Rectal smooth muscle tissue (tissue), 1 donor: ENCODE data around the gene ACMSD.
"Not testable (repeated sequence)": the region's sequence is repeated elsewhere in the genome, so short reads cannot be mapped to it uniquely, and the experiment has no call there.

Experiments used
- H3K27ac ChIP-seq: one replicate; pipeline ENCODE4 v1.7.0; 2013; ENCODE audit warnings: low read depth, low read length, inconsistent platforms
- H3K27me3 ChIP-seq: one replicate; pipeline ENCODE4 v1.7.0; 2013; ENCODE audit warnings: low read length; ENCODE audit not compliant: control insufficient read depth, insufficient read depth
- H3K36me3 ChIP-seq: one replicate; pipeline ENCODE4 v1.7.0; 2013; ENCODE audit warnings: low read length; ENCODE audit not compliant: control insufficient read depth, insufficient read depth
- H3K4me1 ChIP-seq: one replicate; pipeline ENCODE4 v1.7.0; 2013; ENCODE audit warnings: low read length; ENCODE audit not compliant: control insufficient read depth, insufficient read depth
- H3K4me3 ChIP-seq: one replicate; pipeline ENCODE4 v1.7.0; 2013; ENCODE audit warnings: low read length
- H3K9ac ChIP-seq: one replicate; pipeline ENCODE4 v1.7.0; 2013; ENCODE audit warnings: low read length

The ACMSD gene

DNA sequence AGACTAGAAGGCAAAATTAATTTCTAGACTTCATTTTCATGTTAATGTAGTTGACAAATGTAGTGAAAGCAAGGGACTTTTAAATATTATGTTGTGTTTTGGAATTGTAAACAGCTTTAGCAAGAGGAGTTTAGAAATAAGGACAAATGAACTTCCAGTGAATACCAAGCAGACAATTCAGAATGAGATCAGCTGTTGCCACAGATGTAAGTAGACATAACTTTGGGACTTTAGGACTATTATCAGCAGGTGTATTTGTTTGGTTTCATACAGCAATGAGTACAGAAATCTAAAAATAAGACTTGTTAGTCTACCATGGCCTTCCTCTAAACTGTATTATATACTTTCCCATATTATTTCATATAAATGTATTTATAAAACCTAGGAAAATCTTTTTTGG is 46.0 kb downstream of the ACMSD start:
- Histone ChIP-seq H3K27ac (no peak overlapping the region), H3K9ac (no peak overlapping the region), H3K4me1 (no peaks in the 10 kb centered on the region), H3K4me3 (no peak overlapping the region), H3K27me3 (no peaks in the 10 kb centered on the region), H3K36me3 (no peaks in the 10 kb centered on the region)

DNA sequence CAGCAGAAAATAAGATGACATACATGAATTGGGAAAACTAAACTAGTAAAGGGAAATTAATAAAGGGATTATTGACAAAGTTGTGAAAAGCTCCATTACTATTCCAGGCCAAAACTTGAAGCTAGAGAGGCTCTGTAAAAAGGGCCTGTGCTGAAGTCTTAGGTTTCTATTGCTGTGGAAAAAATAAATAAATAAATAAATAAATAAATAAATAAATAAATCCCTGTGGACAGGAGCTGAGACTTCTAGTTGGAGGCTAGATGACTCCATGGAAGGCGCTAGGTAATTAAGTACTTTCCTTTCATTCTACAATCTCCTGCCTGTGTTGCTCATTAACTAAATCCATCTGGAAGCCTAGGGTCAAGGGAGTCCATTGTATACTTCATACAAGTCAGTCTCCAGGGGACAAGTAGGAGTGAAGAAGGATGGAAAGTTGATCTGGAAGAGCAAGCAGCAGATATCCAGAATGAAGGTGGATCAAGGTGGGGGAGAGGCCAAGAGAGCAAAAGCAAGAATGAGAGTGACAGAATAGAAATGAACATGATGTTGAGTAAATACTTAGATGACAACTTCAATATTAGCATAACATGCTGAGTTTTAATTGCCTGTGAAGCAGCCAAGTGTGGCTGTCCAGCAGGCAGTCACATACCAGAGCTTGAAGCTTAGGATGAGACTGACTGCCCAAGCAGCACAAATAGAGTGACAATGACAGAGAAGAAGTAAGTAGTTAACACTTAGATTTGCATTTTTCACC is 54.0 kb downstream of the ACMSD start:
- no peaks in the 10 kb centered on the region for H3K36me3 ChIP-seq
- H3K4me3 ChIP-seq: no peak overlapping the region
- no peaks in the 10 kb centered on the region for H3K27me3 ChIP-seq
- no peak overlapping the region for H3K27ac ChIP-seq
- H3K4me1 ChIP-seq: no peaks in the 10 kb centered on the region
- no peak overlapping the region for H3K9ac ChIP-seq

- Histone ChIP-seq H3K4me3 (no peak overlapping the region), H3K27ac (no peak overlapping the region), H3K27me3 (no peaks in the 10 kb centered on the region), H3K9ac (no peak overlapping the region), H3K4me1 (no peaks in the 10 kb centered on the region), H3K36me3 (no peaks in the 10 kb centered on the region)
Measured at GRCh38 chr2:134897932-134898331, 59.5 kb downstream of the ACMSD start.

DNA sequence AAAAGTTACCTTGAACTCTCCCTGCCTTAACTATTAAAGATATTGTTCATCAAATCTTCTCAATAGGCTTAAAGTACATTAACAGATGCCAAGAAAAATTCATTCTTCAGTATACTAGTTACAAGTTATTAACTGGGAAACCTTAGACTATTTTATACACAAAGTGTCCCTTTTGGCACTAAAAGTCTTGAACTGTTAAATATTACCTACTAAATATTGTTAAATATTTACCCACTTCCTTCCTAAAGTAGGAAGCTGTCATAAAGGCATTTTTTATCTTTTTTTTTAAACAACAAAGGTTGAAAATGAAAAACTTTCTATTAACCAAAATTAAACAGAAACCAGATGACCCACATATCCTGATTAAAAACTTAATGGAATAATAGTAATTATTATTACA is 60.8 kb downstream of the ACMSD start:
- Histone ChIP-seq H3K27me3 (no peaks in the 10 kb centered on the region), H3K4me3 (no peak overlapping the region), H3K36me3 (no peaks in the 10 kb centered on the region), H3K9ac (no peak overlapping the region), H3K27ac (no peak overlapping the region), H3K4me1 (no peaks in the 10 kb centered on the region)

DNA sequence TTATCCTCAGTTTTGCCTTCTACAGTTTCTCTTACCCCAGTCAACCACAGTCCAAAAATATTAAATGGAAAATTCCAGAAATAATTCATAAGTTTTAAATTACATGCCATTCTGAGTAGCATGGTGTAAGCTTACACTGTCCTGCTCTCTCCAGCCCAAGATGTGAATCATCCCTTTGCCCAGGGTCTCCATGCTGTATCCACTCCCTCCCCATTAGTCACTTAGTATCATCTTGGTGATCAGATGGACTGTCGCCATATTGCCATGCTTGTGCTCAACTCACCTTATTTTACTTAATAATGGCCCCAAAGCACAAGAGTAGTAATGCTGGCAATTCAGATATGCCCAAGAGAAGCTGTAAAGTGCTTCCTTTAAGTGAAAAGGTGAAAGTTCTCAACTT is 61.7 kb downstream of the ACMSD start:
- no peak overlapping the region for H3K4me3 ChIP-seq
- H3K36me3 ChIP-seq: no peaks in the 10 kb centered on the region

GRCh38 chr2:134903701-134904100 is 65.3 kb downstream of the ACMSD start:
- not testable (repeated sequence) for H3K27me3 ChIP-seq, H3K9ac ChIP-seq, H3K4me1 ChIP-seq, H3K36me3 ChIP-seq, H3K4me3 ChIP-seq, H3K27ac ChIP-seq

More for the DNA sequence above, 61.7 kb downstream of the ACMSD start:
- Histone ChIP-seq H3K27me3 (no peaks in the 10 kb centered on the region), H3K9ac (no peak overlapping the region), H3K27ac (no peak overlapping the region), H3K4me1 (no peaks in the 10 kb centered on the region)

DNA sequence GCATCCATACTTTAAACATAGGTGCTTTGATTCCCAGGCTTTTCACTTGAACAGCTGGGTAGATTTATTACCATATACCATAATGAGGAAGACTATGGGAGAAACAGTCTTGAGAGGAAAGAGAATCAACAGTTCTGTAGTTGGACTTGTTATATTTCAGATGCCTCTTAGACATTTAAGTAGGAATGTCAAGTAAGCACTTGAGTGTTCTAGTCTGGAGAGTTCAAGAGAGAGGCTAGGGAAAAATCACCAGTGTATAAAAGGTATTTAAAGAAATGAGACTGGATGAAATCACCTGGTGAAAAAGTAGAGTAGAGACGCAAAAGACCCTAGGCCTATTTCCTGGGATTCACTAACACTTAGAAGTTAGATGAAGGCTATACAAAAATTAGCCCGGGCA is 66.8 kb downstream of the ACMSD start:
- no peaks in the 10 kb centered on the region for H3K36me3 ChIP-seq
- H3K4me1 ChIP-seq: no peaks in the 10 kb centered on the region
- H3K4me3 ChIP-seq: no peak overlapping the region
- H3K9ac ChIP-seq: no peak overlapping the region
- H3K27me3 ChIP-seq: no peaks in the 10 kb centered on the region
- no peak overlapping the region for H3K27ac ChIP-seq

DNA sequence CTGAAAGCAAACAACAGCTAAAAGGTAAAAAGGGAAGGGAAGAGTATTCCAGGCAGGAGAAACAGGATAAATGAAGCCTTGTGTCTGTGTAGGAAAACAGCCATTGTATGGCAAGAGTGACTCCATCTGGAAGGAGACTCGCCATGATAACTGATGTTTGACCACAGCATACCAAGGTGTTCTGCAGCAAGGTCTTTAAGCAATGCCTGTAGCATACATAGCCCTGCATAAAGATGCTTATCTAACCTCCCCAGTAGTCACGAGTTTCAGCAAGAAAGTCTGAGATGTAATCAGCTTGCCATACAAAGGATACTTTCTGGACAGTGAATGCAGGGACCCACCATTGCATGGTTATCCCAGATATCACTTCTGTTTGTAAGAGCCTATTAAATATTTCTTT is 68.3 kb downstream of the ACMSD start:
- no peak overlapping the region for H3K4me3 ChIP-seq
- H3K4me1 ChIP-seq: no peaks in the 10 kb centered on the region
- no peak overlapping the region for H3K9ac ChIP-seq
- H3K27ac ChIP-seq: no peak overlapping the region
- H3K27me3 ChIP-seq: no peaks in the 10 kb centered on the region
- H3K36me3 ChIP-seq: no peaks in the 10 kb centered on the region

DNA sequence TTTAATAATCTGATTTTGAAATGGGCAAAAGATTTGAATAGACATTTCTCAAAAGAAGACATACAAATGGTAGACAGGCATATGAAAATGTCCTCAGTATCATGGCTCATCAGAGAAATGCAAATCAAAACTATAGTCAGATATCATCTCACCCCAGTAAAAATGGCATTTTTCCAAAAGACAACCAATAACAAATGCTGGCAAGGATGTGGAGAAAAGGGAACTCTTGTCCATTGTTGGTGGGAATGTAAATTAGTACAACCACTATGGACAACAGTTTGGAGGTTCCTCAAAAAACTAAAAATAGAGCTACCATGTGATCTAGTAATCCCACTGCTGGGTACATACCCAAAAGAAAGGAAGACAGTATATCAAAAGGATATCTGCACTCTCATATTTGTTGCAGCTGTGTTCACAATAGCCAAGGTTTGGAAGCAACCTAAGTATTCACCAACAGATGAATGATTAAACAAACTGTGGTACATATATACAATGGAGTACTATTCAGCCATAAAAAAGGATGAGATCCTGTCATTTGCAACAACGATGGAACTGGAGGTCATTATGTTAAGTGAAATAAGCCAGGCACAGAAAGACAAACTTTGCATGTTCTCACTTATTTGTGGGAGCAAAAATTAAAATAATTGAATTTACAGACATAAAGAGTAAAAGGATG is 69.2 kb downstream of the ACMSD start:
- not testable (repeated sequence) for H3K9ac ChIP-seq, H3K27me3 ChIP-seq, H3K36me3 ChIP-seq, H3K4me3 ChIP-seq, H3K4me1 ChIP-seq, H3K27ac ChIP-seq

DNA sequence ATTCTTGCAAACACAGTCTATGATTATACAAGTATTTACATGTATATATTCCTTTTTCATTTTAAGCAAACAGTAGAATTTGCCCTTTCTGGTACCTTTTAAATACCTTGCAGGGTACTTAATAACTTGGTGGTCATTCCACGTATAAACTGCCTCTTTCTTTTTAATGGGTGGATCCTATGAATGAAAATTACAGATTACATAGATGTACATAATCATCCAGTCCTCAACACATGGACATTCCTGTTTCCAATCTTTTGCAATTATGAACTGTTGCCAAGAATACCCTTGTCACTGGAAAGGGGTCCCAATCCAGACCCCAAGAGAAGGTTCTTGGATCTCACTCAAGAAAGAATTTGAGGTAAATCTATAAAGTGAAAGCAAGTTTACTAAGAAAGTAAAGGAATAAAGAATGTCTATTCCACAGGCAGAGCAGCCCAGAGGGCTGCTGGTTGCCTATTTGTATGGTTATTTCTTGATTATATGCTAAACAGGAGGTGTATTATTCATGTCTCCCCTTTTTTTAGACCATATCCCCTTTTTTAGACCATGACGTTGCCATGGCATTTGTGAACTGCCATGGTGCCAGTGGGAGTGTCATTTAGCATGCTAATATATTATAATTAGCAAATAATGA is 72.5 kb downstream of the ACMSD start:
- H3K4me1 ChIP-seq: no peaks in the 10 kb centered on the region
- no peaks in the 10 kb centered on the region for H3K36me3 ChIP-seq
- H3K4me3 ChIP-seq: no peak overlapping the region
- H3K27me3 ChIP-seq: no peaks in the 10 kb centered on the region
- no peak overlapping the region for H3K9ac ChIP-seq
- H3K27ac ChIP-seq: no peak overlapping the region

DNA sequence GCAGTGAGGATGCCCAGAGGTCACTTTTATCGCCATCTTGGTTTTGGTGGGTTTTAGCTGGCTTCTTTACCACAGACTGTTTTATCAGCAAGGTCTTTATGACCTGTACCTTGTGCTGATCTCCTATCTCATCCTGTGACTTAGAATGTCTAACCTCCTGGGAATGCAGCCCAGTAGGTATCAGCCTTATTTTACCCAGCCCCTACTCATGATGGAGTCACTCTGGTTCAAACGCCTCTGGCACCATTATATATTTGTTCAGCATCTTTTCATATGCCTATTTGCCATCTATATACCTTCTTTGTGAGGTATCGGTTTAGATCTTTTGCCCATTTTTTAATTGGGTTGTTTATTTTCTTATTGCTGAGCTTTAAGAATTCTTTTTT is 73.0 kb downstream of the ACMSD start:
- Histone ChIP-seq H3K36me3 (no peaks in the 10 kb centered on the region), H3K9ac (no peak overlapping the region), H3K4me1 (no peaks in the 10 kb centered on the region)

DNA sequence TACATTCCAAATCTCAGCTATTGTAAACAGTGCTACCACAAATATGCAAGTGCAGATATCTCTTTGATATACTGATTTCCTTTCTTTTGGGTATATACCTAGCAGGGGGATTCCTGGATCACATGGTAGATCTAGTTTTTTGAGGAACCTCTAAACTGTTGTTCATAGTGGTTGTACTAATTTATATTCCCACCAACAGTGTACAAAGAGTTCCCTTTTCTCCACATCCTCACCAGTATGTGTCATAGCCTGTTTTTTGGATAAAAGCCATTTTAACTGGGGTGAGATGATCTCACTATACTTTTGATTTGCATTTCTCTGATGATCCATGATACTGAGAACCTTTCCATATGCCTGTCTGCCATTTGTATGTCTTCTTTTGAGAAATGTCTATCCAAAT is 73.9 kb downstream of the ACMSD start:
- Histone ChIP-seq H3K27me3 (no peaks in the 10 kb centered on the region), H3K4me1 (peaks cover 3% of the 10 kb centered on the region), H3K27ac (no peak overlapping the region), H3K9ac (no peak overlapping the region), H3K4me3 (no peak overlapping the region), H3K36me3 (no peaks in the 10 kb centered on the region)

More for the DNA sequence above, 73.0 kb downstream of the ACMSD start:
- no peaks in the 10 kb centered on the region for H3K27me3 ChIP-seq
- H3K4me3 ChIP-seq: no peak overlapping the region
- H3K27ac ChIP-seq: no peak overlapping the region
